GM15510 (cell line): Measurements from ENCODE around the gene ELMO1.

Experiments used
- POLR2A ChIP-seq: IDR thresholded peaks from 3 replicates; pipeline ENCODE4 v1.6.1; 2011; ENCODE audit warnings: borderline replicate concordance; ENCODE audit not compliant: insufficient read length; ENCODE audit errors: extremely low read depth

ELMO1 gene

DNA sequence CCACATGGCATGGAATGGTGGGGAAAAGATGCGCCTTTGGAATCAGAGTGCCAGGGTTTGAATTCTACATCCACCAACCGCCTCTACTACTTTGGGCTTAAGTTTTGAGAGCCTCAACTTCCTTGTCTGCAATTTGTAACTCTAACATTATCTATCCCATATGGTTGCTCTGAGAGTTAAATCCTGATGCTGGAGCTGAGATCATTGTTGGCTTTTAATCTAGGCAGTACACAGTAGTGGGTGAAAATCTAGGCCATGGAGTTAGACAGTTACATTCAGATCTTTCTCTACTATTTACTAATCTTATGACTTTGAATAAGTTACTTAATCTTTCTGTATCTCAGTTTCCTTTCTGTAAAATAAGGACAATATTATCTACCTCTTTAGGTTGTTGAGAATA is 574.6 kb downstream of the ELMO1 start:
- TF ChIP-seq POLR2A: no peak

DNA sequence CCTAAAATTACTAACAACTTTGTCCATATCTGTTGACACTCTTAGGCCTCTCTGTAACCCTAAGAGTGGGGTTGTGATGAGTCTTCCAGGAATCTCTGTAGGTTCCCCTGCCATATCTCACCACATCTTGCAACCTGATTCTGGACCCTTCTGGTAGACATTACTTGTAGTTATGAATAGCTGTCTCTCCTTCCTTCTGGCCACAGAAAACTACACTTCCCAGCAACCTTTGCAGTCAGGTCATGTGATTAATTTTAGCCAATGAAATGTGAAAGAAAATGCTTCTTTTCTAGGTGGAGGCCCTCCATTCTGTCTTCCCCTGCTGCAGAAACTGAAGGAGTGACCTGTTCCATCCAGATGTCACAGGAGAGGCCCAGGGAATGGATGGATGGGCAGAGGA is 576.8 kb downstream of the ELMO1 start:
- no peak for TF ChIP-seq POLR2A

DNA sequence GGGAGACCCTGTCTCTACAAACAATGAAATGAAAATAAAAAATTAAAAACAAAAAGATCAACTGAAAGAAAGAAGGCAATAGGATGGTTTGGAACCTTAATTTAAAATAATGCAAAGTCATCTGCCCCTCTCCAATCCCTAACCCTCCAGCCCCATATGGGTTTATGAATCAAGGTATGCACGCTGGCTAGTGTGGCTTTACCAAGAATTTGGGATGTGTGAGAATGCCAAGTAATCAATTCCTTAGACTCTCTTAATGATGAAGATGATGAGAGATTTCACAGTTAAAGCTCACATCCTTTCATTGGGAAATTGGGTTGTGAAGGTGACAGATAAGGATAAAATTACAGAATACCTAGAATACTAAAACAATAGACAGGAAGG is 577.3 kb downstream of the ELMO1 start:
- TF ChIP-seq POLR2A: no peak

DNA sequence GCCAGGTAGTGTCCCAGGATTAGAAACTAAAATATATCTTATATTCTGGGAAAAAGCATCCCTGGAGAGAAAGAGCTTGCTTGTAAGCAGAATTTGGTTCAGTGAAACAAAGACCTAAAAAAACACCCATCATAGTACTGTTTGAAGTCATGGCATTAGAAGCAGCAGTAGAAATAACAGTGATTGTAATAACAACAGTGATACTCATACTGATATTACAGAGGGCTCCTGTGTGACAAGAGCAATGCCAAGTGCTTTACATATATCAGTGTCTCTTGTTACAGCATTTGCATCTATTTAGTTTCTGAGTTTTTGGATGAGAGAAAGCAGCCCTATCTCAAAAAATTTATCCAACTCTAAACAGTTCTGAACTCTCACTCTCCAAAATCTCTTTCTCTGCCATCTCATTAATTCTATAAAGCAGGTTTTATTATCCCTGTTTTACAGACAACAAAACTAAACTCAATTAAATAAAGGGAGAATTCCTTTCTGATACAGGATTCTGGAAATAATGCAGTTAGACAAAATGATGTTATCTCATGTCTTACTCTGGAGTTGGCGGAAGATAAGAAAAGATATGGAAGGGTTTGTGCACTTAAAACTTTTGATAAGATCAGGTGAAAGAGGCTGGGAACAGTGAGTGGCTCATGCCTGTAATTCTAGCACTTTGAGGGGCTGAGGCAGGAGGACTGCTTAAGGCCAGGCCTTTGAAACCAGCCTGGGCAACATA is 577.9 kb downstream of the ELMO1 start:
- TF ChIP-seq POLR2A: no peak

DNA sequence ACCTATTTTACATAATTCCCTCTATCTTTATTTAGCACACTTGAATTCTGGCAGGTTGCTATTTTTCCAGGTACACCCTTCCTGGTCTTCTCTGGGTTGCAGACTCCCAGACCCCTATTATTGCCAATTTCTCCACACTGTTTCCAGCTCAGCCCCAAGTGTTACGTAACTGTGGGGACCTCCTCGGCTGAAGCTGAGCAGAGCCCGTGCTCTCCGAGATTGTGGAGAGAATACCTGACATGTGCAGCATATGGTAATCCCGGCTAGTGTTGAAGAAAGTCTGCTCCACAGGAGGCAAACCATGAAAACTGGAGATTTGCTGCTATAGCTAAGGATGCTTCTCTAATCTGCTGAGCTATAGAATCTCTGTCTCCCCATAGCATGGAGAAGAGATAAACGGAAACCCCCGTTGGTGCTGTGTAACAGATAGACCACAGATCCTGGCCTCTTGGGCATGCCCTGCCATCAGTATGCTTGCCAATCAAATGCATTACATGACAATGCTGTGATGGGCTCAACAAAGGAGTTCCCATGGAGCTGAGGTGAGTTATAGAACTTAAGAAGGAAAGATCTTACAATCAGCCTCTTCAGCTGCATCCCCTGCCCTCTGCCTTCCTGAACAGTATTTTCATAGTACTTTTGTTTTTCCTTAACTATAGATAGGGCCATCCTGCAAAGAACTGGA is 579.8 kb downstream of the ELMO1 start:
- no peak for TF ChIP-seq POLR2A

DNA sequence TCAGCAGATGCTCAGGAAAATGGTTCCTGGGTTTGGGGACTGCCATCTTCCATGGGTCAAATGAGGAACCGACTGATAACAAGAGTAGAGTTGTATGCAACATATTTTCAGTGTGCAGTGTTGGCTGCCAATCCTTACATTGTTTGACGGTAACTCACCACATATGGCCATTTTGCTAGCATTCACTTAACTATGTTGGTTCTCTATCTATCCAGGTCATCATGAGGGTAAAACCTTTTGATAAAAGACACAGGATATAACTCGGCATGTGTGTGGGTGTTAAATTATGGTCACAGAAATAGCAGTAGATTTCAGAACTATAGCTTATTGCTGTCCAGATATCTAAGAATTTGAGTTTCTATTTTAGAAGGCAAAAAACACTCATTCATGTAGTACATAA is 583.6 kb downstream of the ELMO1 start:
- TF ChIP-seq POLR2A: no peak

DNA sequence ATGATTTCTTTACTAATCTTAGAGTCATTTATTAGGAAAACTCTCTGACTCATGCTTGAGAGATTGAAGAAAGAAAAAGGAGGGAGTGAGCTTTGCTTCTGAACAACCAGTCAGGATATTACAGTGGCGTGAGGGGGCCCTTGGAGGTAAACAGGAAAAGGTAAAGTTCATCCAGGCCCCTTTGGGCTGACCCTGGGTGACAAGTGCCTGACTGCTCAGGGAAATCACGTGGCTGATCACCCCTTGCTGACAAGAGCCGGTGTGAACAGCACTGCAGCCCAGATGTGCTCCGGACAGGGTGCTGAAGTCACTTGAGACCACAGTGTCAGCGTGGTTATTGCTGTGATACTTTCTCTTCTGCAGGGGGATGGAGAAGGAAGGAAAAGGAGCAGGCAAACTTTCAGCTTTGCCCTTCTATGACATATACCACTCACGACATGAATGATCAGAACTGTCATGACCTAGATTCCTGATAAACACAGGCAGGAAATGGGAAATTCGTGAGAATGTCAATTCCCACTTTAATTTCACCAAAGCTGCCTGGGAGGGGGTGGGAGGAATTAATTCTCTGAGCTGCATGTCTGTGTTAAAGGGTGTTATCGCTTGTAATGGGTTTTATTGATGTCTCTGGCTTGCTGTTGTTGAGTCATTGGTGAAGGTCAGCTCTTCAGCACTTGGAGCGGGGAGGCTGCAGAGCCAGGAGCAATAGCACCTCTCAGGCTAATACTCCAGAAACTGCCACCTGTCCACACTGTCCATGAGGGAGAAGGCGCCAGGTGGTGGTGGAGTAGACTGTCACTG is 584.6 kb downstream of the ELMO1 start:
- TF ChIP-seq POLR2A: no peak

DNA sequence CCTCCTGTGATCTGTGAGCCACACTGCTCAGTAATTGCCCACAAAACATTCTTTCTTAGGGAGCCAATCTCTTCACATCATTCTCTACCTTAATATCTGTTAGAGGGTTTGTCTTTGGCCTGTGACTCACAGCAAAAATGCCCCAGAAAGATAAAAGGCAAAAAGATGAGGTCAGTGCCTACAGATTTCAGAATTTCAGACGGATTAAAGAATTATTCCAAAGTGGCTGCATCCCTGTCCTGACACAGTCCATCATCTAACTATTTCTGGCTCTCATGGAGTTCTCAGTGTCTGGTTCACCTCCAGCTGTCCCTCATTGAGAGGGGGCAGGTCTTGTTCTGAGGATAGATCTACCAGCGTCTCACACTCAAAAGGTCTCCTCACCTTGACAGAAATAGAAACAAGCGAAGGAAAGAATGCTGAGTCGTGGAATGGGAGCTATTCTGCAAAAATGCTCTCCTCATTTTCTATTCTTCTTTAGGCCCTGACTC is 585.8 kb downstream of the ELMO1 start:
- no peak for TF ChIP-seq POLR2A

DNA sequence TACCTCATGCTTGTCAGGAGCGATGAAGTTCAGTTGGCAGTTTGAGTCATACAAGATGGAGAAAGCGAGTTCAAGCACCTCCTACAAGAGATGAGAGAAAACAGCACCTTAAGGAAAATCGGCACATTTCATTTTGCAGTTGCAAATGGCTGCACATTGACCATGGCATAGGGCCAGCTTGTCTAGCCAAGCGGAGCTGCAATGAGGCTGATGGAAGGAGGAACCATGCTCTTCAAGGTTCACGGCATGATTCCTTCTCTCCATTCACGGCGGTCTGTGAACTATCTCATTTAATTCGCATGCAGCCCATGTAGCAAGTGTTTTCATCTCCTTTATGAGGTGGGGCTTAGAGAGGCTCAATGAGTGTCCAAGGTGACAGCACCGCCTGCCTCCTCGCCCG is 587.0 kb downstream of the ELMO1 start:
- TF ChIP-seq POLR2A: no peak

DNA sequence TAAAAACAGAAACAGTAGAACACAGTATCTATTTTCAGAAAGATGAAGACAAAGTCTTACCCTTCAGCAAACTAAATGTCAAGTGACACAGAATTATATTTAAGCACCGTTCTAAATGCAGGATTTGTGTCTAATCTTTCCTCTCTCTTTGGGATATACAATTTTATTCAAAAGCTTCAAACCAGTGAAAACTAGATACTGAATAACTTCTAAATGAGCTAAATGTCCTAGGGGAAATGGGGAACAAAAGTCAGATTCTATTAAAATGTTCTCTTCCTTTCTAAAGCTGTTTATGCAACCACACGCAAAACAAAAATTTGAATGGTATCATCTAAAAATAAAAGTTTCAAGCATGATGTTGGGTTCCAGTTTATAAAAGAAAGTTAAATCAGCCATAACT is 588.0 kb downstream of the ELMO1 start:
- TF ChIP-seq POLR2A: no peak

DNA sequence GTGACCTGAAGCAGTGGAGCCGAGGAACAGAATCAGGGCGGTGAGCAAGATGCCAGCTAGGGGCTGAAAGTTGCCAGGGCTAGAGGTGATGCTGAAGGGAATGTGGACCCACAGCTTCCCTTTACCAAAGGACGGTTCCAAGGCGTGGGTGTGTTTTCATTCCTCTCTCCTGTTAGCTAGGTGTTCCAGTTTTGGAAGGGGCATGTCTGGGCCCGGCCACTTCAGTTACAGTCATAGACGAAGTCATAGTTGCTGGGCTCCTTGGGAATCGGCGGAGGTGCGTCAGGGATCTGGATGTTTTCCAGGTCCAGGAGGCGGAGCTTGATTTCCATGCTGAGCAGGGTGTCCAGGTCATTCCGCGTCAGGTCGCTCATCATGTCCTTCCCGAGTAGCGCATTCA is 593.3 kb downstream of the ELMO1 start:
- no peak for TF ChIP-seq POLR2A

DNA sequence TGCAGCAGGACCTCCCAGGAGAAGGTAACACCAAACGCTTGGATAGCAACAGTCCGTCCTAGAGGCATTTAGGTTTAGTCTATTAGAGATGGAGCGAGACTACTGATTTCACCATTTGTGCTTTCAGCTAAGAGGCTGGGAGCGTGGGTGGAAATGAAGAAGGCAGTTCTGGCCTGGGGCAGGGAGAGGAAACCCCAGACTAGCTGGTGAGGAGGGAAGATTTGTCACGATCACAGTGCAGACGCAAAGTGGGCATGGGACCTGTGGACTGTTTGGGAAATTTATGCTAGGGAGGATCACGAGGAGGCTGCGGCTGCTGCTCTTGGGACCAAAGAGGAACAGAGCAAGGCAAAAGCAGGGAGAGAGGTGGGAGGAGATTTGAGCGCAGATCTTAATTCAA is 594.0 kb downstream of the ELMO1 start:
- TF ChIP-seq POLR2A: no peak

DNA sequence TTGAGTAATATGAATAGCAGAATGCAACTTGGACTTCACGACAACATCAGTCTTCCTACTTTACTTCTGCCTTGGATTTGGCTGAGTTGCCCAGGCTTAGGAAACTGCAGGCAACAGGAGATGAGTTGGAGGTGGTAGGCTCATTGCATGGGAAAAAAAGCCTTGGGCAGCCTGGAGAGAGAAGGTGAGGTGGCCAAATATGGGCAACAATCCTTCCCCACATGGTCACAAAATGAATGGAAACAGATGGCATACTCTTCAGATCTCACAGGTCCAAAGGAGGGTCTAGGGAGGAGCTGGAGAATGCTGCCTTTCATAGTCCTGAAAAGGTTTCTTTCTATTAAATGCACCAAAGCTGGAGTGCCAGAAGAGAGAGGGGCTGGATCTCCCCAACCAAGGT is 595.7 kb downstream of the ELMO1 start:
- TF ChIP-seq POLR2A: no peak

DNA sequence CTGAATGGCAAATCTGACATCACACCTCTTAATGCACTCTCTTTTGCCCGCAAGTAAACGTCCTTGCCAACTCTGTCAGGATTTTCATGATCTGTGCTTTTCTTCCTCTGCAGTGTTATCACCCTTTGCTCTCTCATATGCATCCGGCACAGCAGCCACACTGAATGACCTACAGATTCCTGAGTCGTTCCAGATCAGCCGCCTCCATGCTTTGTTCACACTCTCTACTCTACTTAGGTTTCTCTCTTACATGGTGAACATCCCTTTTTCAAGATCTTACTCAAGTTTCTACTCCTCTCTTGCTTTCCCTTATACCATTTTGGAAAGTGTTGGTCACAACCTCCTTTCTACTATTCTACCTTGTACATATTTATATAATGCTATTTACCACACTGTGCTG is 596.6 kb downstream of the ELMO1 start:
- no peak for TF ChIP-seq POLR2A

DNA sequence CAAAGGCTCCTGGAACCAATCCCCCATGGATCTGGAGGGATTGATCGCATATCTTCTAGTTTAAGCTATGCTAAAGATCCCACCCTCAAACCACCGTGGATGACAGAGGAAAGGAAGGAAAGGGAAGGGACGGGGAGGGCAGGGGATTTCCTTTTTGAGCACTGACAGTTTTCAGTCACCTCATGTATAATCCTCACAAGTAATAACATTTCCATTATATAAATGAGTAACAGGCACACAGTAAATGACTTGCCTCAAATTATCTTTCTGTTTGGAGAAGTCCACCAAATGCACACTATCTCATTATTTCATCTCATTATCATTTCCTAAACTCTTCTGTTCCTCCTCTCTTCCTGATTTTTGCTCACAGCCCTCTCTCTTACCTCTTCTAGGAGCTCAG is 597.3 kb downstream of the ELMO1 start:
- TF ChIP-seq POLR2A: no peak
